Tibial nerve (tissue), 4 donors: Measurements from ENCODE around the gene RBBP5. TPM values are rescaled to one million over a fixed set of nuclear protein-coding genes. Genes with fewer than 3 reads are reported as not detected.

ENCODE experiments used
- DNase-seq, 2 donors: peaks; one replicate each; pipeline ENCODE4 v3.0.0-alpha.2; 2019; ENCODE audit warnings: low spot score in 2 of 2
- H3K27ac ChIP-seq, 4 donors: fragments of 200-600 bp; sonication (generic) in 3 of 4; one replicate each; pipeline ENCODE4 v1.5.1; 2017 to 2019; ENCODE audit warnings: mild to moderate bottlenecking in 1 of 4
- H3K27me3 ChIP-seq, 2 donors: fragments of 200-600 bp; sonication (generic) in 1 of 2; one replicate each; pipeline versions ENCODE4 v1.5.1 to v1.6.0; 2017 to 2019
- H3K36me3 ChIP-seq, 3 donors: fragments of 200-600 bp; sonication (generic); one replicate each; pipeline ENCODE4 v1.5.1; 2018 to 2019
- H3K4me1 ChIP-seq, 4 donors: fragments of 200-600 bp; sonication (generic) in 3 of 4; one replicate each; pipeline ENCODE4 v1.5.1; 2017 to 2019
- H3K4me3 ChIP-seq, 4 donors: fragments of 200-600 bp; sonication (generic) in 3 of 4; one replicate each; pipeline ENCODE4 v1.5.1; 2017 to 2019; ENCODE audit warnings: mild to moderate bottlenecking in 1 of 4, moderate library complexity in 1 of 4
- H3K9me3 ChIP-seq, 4 donors: fragments of 200-600 bp; sonication (generic) in 3 of 4; one replicate each; pipeline ENCODE4 v1.5.1; 2017 to 2019
- CTCF ChIP-seq, 5 experiments: fragments of 200-600 bp in 3 of 5; fragments of 450-650 bp in 2 of 5; sonication (generic) in 3 of 5; IDR thresholded peaks; one replicate each; pipeline ENCODE4 v1.5.1; 2016 to 2019; ENCODE audit warnings: antibody characterized with exemption in 5 of 5, mild to moderate bottlenecking in 3 of 5, moderate library complexity in 2 of 5
- EP300 ChIP-seq, 2 donors: sonication (generic); formaldehyde crosslinking; IDR thresholded peaks; one replicate each; pipeline ENCODE4 v1.6.1; 2017; ENCODE audit warnings: antibody characterized with exemption in 2 of 2, mild to moderate bottlenecking in 1 of 2
- POLR2A ChIP-seq, 2 donors: fragments of 450-650 bp; IDR thresholded peaks; one replicate each; pipeline ENCODE4 v1.6.1; 2017; ENCODE audit warnings: antibody characterized with exemption in 2 of 2, mild to moderate bottlenecking in 2 of 2, moderate library complexity in 2 of 2
- WGBS, 2 donors: methylation state at CpG; one replicate each; pipeline ENCODE4 v1.1.5; 2018; 5-methylcytosine and 5-hydroxymethylcytosine counted together
- total RNA-seq, 4 donors: library from RNA; depleted of rRNA; stranded (reverse); fragments of >200 nt; gene quantifications; one replicate each; pipeline ENCODE4 v1.1.0, GENCODE V29; 2016

Gene RBBP5
- total RNA-seq, 4 donors from 2014 or later: 12.5 to 18.4 (median 14.4) TPM

GRCh38 chr1:205068001-205068400 is 53.8 kb downstream of the RBBP5 start:
- Histone ChIP-seq H3K27me3 (no peaks in the 10 kb centered on the region), H3K27ac (no peak overlapping the region), H3K9me3 (no peaks in the 10 kb centered on the region), H3K4me3 (no peak overlapping the region), H3K36me3 (peaks cover 0 to 21% (median 0%) of the 10 kb centered on the region in 3 donors), H3K4me1 (peaks cover 0 to 8% (median 0%) of the 10 kb centered on the region in 4 donors)
- no peak for DNase-seq
- WGBS, 2 donors: 57 to 89% methylated on average over 4 of the region's 4 CpGs
- no peak for TF ChIP-seq CTCF (IDR thresholded peaks at IDR 0.05)
- TF ChIP-seq EP300 (IDR thresholded peaks at IDR 0.05): no peak
- TF ChIP-seq POLR2A (IDR thresholded peaks at IDR 0.05): no peak

GRCh38 chr1:205067031-205067430 is 54.7 kb downstream of the RBBP5 start:
- H3K36me3 ChIP-seq: peaks cover 0 to 14% (median 0%) of the 10 kb centered on the region in 3 donors
- no peak overlapping the region for H3K4me3 ChIP-seq
- no peak for DNase-seq
- H3K27ac ChIP-seq: no peak overlapping the region
- H3K9me3 ChIP-seq: no peaks in the 10 kb centered on the region
- no peaks in the 10 kb centered on the region for H3K27me3 ChIP-seq
- TF ChIP-seq CTCF (IDR thresholded peaks at IDR 0.05) (no peak), EP300 (IDR thresholded peaks at IDR 0.05) (no peak), POLR2A (IDR thresholded peaks at IDR 0.05) (no peak)
- peaks cover 0 to 8% (median under 1%) of the 10 kb centered on the region in 4 donors for H3K4me1 ChIP-seq
- 88% methylated on average over 6 of the region's 6 CpGs for WGBS, 2 donors

- WGBS, 2 donors: 68 to 79% methylated on average over 13 of the region's 13 CpGs
- no peak for TF ChIP-seq POLR2A (IDR thresholded peaks at IDR 0.05)
- TF ChIP-seq CTCF (IDR thresholded peaks at IDR 0.05): no peak
- no peak for TF ChIP-seq EP300 (IDR thresholded peaks at IDR 0.05)
- no peak for DNase-seq
- no peaks in the 10 kb centered on the region for H3K27me3 ChIP-seq
- peaks cover 0 to 10% (median 0%) of the 10 kb centered on the region in 3 donors for H3K36me3 ChIP-seq
- no peak overlapping the region for H3K4me3 ChIP-seq
- H3K4me1 ChIP-seq: peaks cover 0 to 14% (median 6%) of the 10 kb centered on the region in 4 donors
- H3K27ac ChIP-seq: no peak overlapping the region
- H3K9me3 ChIP-seq: no peaks in the 10 kb centered on the region
These were observed 55.5 kb downstream of the RBBP5 start for GRCh38 chr1:205066141-205066818.

GRCh38 chr1:205065666-205066065 is 56.1 kb downstream of the RBBP5 start:
- no peaks in the 10 kb centered on the region for H3K9me3 ChIP-seq
- TF ChIP-seq POLR2A (IDR thresholded peaks at IDR 0.05): no peak
- no peak for TF ChIP-seq CTCF (IDR thresholded peaks at IDR 0.05)
- TF ChIP-seq EP300 (IDR thresholded peaks at IDR 0.05): no peak
- H3K4me3 ChIP-seq: no peak overlapping the region
- DNase-seq: no peak
- H3K36me3 ChIP-seq: peaks cover 0 to 10% (median 0%) of the 10 kb centered on the region in 3 donors
- peaks cover 0 to 19% (median 6%) of the 10 kb centered on the region in 4 donors for H3K4me1 ChIP-seq
- H3K27ac ChIP-seq: no peak overlapping the region
- 82 to 92% methylated on average over 13 of the region's 14 CpGs for WGBS, 2 donors
- H3K27me3 ChIP-seq: no peaks in the 10 kb centered on the region

GRCh38 chr1:205064741-205065316 is 56.9 kb downstream of the RBBP5 start:
- no peak overlapping the region for H3K4me3 ChIP-seq
- no peak overlapping the region for H3K27ac ChIP-seq
- no peak for DNase-seq
- no peaks in the 10 kb centered on the region for H3K27me3 ChIP-seq
- H3K4me1 ChIP-seq: peaks cover 0 to 19% (median 6%) of the 10 kb centered on the region in 4 donors
- H3K36me3 ChIP-seq: peaks cover 0 to 3% (median 0%) of the 10 kb centered on the region in 3 donors
- no peaks in the 10 kb centered on the region for H3K9me3 ChIP-seq
- 88 to 92% methylated on average over 9 of the region's 9 CpGs for WGBS, 2 donors
- no peak for TF ChIP-seq EP300 (IDR thresholded peaks at IDR 0.05)
- TF ChIP-seq CTCF (IDR thresholded peaks at IDR 0.05): no peak
- TF ChIP-seq POLR2A (IDR thresholded peaks at IDR 0.05): no peak
